Activated naive CD8-positive, alpha-beta T cell treated with anti-CD3 and anti-CD28 coated beads for 36 hours (primary cell): Measurements from ENCODE around the gene CASP9. TPM values are rescaled to one million over a fixed set of nuclear protein-coding genes. Genes with fewer than 3 reads are reported as not detected.

Source experiments
- DNase-seq: peaks from one replicate; pipeline ENCODE4 v3.0.0; 2021
- H3K27ac Mint-ChIP-seq: one replicate; pipeline ENCODE4 v1.8.0; 2022; ENCODE audit warnings: mild to moderate bottlenecking, moderate library complexity, mixed read lengths
- H3K27me3 Mint-ChIP-seq: one replicate; pipeline ENCODE4 v1.8.0; 2022; ENCODE audit warnings: mild to moderate bottlenecking, mixed read lengths
- H3K36me3 Mint-ChIP-seq: one replicate; pipeline ENCODE4 v1.8.0; 2021; ENCODE audit warnings: mild to moderate bottlenecking, mixed read lengths
- H3K4me1 Mint-ChIP-seq: one replicate; pipeline ENCODE4 v1.8.0; 2021; ENCODE audit warnings: mixed read lengths
- H3K4me3 Mint-ChIP-seq: one replicate; pipeline ENCODE4 v1.8.0; 2022; ENCODE audit warnings: mild to moderate bottlenecking, moderate library complexity, mixed read lengths
- H3K9me3 Mint-ChIP-seq: one replicate; pipeline ENCODE4 v1.8.0; 2022; ENCODE audit warnings: mixed read lengths
- total RNA-seq, 2 experiments: library from RNA; stranded (reverse); gene quantifications; one replicate each; pipeline ENCODE4 v1.2.3, GENCODE V29; 2021

The CASP9 gene
- total RNA-seq, 2 experiments from 2014 or later: 6.5 to 9.1 TPM

DNA sequence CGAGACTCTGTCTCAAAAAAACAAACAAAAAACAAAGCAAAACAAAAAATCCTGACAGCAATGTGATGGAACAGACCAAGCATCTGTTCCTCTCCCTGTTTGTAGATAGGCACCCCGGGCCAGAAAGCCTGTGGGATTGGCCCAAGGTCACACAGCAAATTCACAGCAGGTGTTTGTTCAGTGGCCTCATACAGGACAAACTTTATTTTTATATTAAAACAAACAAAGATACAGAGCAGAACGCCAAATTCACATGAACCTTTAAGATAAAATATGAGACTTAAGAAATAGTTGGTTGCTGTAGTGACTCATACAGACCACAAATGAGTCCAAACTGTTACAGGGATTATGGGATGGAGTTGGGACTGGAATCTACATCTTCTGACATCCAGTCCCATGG lies 69.8 kb downstream of the CASP9 start:
- H3K27ac Mint-ChIP-seq: no peak overlapping the region
- peaks cover 10% of the 10 kb centered on the region for H3K27me3 Mint-ChIP-seq
- H3K4me1 Mint-ChIP-seq: no peaks in the 10 kb centered on the region
- H3K4me3 Mint-ChIP-seq: no peak overlapping the region
- no peaks in the 10 kb centered on the region for H3K36me3 Mint-ChIP-seq
- no peak for DNase-seq
- H3K9me3 Mint-ChIP-seq: no peaks in the 10 kb centered on the region

DNA sequence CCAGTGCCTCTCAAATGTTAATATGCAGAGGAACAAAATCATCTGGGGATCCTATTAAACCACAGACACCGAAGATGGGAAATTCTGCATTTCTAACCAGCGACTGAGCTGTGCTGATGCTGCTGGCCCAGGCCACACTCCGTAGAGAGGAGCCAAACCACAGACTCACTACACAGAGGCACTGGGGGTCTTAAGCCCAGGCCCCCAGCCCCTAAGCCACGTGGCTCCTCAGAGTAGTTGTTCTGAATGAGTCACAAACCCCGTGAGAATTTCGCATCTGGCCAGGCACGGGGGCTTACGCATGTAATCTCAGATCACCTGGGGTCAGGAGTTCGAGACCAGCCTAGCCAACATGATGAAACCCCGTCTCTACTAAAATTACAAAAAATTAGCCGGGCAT lies 70.3 kb downstream of the CASP9 start:
- Mint-ChIP-seq H3K27ac (no peak overlapping the region), H3K27me3 (peaks cover 10% of the 10 kb centered on the region), H3K36me3 (no peaks in the 10 kb centered on the region), H3K4me3 (no peak overlapping the region), H3K9me3 (no peaks in the 10 kb centered on the region), H3K4me1 (no peaks in the 10 kb centered on the region)
- DNase-seq: no peak

DNA sequence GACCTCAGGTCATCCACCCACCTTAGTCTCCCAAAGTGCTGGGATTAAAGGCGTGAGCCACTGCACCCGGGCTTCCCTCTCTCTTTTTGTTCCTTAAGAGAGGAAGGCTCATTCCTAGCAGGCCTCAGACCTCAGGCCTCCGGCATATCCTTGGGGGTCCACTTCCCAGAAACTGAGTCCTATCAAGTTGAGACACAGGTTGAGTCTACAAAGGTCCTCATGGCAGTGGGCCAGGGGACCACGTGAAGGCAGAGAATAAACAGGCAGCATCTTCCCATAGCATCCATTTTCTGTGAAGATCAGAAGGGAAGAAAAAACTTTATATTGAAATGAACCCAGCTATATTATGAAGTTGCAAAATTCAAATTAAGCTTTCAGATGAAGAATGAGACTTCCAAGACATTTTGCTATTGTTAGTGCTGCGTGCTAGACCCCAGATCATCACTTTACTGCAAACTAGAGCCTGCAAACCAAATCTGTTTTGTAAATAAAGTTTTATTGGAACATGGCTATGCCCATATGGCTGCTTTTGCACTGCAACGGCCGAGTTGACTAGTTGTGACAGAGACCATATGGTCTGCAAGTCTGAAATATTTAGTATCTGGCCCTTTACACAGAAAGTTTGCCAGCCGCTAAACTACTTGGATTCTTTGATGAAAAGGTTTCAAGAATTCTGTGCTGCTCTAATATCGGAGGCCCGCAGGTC lies 71.0 kb downstream of the CASP9 start:
- Mint-ChIP-seq H3K4me1 (no peaks in the 10 kb centered on the region), H3K4me3 (no peak overlapping the region), H3K9me3 (no peaks in the 10 kb centered on the region), H3K27me3 (peaks cover 10% of the 10 kb centered on the region), H3K27ac (no peak overlapping the region), H3K36me3 (no peaks in the 10 kb centered on the region)
- DNase-seq: no peak

DNA sequence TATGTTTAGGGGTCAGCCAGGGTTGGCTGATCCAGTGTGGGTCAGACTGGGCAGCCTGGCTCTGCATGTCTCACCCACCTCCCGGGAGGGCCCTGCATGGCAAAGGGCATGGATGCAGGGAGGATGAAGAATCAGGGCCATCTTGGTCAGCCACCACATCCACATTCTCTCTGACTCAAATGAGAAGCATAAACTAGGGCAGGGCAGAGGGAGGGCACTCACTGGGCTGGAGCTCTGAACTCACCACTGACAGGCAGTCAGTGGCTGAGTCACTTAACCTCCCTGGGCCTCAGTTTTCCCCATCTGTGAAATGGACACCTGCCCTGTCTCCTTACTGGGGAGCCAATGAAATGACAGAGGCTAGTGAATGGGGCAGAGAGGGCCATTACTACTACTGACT lies 71.8 kb downstream of the CASP9 start:
- no peaks in the 10 kb centered on the region for H3K9me3 Mint-ChIP-seq
- DNase-seq: no peak
- H3K4me1 Mint-ChIP-seq: no peaks in the 10 kb centered on the region
- H3K27ac Mint-ChIP-seq: no peak overlapping the region
- H3K36me3 Mint-ChIP-seq: no peaks in the 10 kb centered on the region
- peaks cover 12% of the 10 kb centered on the region for H3K27me3 Mint-ChIP-seq
- no peak overlapping the region for H3K4me3 Mint-ChIP-seq

DNA sequence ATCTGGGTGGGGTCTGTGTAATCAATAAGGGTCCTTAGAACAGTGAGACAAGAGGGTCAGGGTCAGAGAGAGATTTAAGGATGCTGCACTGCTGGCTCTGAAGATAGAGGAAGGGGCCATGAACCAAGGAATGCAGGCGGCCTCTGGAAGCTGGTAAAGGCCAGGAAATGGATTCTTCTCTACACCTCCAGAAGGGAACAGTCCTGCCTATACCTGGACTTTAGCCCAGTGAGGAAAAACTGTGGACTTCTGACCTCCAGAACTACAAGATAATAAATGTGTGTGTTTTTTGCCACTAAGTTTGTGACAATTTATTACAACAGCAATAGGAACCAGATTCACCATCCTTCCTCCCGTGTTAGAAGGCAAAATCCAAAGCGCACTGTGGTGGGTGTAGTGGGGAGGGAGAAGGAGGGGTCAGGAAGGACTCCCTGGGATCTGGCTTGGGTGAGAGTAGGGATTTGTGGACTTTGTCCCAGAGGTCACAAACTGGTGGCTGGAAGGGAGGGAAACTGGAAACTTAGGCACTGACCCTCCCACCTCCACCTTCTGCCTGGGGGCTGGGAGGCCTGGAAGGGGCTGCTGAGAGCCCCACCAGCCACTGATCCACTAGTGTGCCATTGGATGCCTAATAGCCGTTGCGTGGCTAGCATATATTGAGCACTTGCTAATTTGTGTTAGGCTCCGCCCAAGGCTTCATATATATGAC lies 72.8 kb downstream of the CASP9 start:
- no peak overlapping the region for H3K27ac Mint-ChIP-seq
- H3K27me3 Mint-ChIP-seq: peaks cover 7% of the 10 kb centered on the region
- DNase-seq: no peak
- no peaks in the 10 kb centered on the region for H3K36me3 Mint-ChIP-seq
- no peak overlapping the region for H3K4me3 Mint-ChIP-seq
- no peaks in the 10 kb centered on the region for H3K9me3 Mint-ChIP-seq
- H3K4me1 Mint-ChIP-seq: no peaks in the 10 kb centered on the region

DNA sequence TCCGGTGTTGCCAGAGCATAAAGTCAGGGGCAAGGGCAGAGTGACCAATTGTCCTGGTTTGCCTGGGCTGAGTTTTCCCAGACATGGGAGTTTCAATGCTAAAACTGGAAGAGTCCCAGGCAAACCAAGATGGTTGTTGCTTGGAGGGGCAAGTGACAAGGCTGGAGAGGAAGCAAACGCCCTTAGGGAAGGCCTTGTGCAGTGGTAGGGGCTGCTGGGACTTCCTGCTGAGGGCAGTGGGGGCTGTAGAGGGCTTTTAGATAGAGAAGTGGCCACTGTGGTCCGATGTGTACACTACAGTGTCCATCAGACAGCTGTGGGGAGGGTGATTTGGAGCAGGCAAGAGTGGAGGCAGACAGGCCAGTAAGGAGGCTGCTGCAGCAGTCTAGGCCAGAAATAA lies 74.4 kb downstream of the CASP9 start:
- no peak for DNase-seq
- Mint-ChIP-seq H3K4me1 (no peaks in the 10 kb centered on the region), H3K4me3 (no peak overlapping the region), H3K9me3 (no peaks in the 10 kb centered on the region), H3K36me3 (no peaks in the 10 kb centered on the region), H3K27ac (no peak overlapping the region), H3K27me3 (peaks cover 11% of the 10 kb centered on the region)

DNA sequence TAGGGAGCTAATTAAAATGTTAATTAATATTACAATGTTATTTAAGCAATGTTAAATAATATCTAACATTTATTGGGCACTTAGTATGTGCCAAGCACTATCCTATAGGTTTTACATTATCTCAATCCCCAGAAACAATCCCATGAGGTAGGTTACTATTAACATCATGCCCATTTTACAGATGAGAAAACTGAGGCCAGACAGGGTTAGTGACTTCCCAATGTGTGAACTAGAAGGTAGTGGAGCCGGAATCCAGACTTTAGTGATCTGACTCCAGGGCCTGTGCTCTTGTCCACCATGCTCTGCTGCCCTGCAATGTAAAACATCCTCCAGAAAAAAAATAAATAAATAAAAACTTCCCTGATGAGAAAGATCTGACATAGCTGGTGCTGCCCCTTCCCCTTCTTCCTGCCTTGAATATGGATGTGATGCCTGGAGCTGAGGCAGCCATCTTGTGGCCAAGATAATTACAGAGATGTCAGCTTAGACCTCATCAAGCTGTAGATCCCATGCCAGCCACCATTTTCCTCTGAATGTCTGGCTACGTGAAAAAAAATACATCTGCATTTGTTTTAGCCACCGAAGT lies 75.0 kb downstream of the CASP9 start:
- Mint-ChIP-seq H3K36me3 (no peaks in the 10 kb centered on the region), H3K27ac (no peak overlapping the region), H3K4me3 (no peak overlapping the region), H3K4me1 (no peaks in the 10 kb centered on the region), H3K9me3 (no peaks in the 10 kb centered on the region), H3K27me3 (peaks cover 11% of the 10 kb centered on the region)
- no peak for DNase-seq

DNA sequence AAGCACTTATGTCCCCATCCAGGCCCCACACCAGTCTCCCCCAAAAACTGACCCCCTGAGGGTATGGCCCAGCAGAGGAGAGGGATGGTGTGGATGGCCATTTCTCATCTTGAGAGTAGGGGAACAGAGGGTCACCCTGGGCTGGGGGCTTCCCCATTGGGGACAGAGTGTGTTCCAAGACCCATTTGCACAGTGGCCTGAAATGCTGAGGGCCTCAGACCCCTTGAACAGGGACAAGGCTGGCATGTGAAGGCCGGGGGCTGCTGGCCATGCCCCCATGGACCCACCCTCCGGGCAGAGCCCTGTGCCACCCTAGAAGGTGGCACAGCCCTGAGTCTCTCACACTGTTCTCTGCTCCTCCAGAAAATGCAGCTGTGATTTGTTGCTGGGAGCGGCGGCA lies 77.8 kb downstream of the CASP9 start:
- no peak overlapping the region for H3K27ac Mint-ChIP-seq
- H3K27me3 Mint-ChIP-seq: peaks cover 11% of the 10 kb centered on the region
- H3K4me3 Mint-ChIP-seq: no peak overlapping the region
- no peak for DNase-seq
- H3K4me1 Mint-ChIP-seq: no peaks in the 10 kb centered on the region
- H3K9me3 Mint-ChIP-seq: no peaks in the 10 kb centered on the region
- H3K36me3 Mint-ChIP-seq: no peaks in the 10 kb centered on the region

DNA sequence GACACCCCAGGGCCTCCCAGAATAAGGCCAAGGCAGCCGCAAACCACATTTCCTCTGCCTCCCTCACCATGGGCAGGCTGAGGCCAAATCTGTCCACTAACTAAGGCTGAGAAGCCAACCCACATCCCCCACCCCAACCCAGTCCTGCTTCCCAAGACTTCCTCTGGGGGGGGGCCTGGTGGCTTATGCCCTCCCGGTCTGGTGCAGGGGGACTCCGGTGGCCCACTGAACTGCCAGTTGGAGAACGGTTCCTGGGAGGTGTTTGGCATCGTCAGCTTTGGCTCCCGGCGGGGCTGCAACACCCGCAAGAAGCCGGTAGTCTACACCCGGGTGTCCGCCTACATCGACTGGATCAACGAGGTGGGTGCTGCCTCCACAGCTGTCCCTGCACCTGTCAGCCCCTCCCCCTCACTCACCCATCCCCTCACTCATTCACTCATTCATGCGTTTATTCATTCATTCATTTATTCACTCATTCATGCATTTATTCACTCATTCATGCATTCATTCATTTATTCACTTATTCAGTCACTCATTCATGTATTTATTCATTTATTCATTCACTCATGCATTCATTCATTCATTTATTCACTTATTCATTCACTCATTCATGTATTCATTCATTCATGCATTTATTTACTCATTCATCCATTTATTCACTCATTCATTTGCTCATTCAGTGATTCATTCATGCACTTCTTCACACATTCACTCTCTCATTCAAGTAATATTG lies 78.5 kb downstream of the CASP9 start:
- peaks cover 11% of the 10 kb centered on the region for H3K27me3 Mint-ChIP-seq
- H3K4me3 Mint-ChIP-seq: no peak overlapping the region
- no peak for DNase-seq
- no peaks in the 10 kb centered on the region for H3K36me3 Mint-ChIP-seq
- no peak overlapping the region for H3K27ac Mint-ChIP-seq
- H3K9me3 Mint-ChIP-seq: no peaks in the 10 kb centered on the region
- H3K4me1 Mint-ChIP-seq: no peaks in the 10 kb centered on the region

DNA sequence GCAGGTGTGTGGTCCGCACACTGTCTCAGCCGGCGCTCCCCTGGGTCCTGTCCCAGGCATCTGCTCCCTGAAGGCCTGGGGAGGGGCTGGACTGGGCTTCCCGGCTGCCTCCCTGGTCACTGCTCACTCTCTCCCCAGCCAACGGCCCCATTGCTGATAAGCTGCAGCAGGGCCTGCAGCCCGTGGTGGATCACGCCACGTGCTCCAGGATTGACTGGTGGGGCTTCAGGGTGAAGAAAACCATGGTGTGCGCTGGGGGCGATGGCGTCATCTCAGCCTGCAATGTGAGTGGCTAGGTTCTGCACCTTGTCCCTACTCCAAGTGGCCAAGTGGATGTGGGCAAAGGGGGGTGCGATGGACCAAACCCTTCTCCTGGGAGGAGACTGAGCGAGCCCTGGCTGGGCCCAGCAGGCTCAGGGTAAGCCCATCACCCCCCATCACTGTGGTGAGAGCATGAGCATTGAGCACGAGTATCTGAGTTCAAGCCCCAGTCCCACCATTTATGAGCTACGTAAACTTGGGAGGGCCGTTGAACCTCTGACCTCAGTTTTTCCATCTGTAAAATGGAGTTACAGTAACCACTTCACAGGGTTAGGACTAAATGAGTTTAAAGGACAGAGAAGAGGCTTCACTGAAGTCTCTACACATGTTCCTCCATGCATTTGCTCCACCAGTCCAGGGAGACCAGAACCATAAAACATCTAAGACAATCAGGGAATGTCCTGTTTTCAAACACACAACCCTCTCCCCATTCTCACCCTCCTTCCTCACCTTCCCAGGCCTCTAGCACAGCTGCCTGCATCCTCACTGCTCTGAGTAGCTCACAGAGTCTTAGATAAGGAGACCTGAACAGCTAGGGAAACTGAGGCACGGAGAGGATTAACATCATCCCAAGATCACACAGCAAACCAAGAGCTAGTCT lies 79.3 kb downstream of the CASP9 start:
- Mint-ChIP-seq H3K4me3 (no peak overlapping the region), H3K4me1 (no peaks in the 10 kb centered on the region), H3K9me3 (no peaks in the 10 kb centered on the region), H3K27me3 (peaks cover 10% of the 10 kb centered on the region), H3K27ac (no peak overlapping the region), H3K36me3 (no peaks in the 10 kb centered on the region)
- no peak for DNase-seq

DNA sequence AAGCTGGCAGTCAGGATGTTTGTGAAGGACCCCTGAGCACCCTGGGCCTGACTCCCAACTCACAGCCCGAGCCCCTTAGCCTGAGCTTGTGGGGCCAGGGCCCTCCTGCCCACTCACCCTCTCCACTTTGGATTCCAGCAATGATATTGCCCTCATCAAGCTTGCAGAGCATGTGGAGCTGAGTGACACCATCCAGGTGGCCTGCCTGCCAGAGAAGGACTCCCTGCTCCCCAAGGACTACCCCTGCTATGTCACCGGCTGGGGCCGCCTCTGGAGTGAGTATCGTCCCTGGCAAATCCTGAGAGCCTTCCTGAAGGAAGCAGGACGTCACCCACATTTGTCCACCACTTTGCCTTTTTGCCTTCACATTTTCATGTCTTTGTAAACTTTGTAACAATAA lies 80.7 kb downstream of the CASP9 start:
- Mint-ChIP-seq H3K4me3 (no peak overlapping the region), H3K9me3 (no peaks in the 10 kb centered on the region), H3K27ac (no peak overlapping the region), H3K36me3 (no peaks in the 10 kb centered on the region), H3K4me1 (no peaks in the 10 kb centered on the region), H3K27me3 (peaks cover 7% of the 10 kb centered on the region)
- DNase-seq: no peak

DNA sequence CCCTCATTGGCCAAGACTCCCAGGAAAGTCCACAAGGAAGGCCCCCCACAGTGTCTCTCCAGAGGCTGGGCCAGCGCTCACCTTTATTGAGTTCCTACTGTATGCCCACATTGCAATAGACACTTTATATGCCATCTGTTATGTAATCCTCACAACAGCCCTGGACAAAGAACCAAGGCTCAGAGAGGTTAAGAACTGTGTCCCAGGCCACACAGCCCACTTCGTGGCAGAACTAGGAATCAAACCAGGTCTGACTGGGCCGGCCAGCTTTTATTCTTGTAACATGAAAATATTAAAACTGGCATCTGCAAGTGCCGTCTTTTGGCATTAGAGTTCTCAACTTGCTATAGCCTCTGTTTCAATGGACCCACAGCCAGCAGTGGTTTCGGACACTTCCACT lies 81.3 kb downstream of the CASP9 start:
- H3K36me3 Mint-ChIP-seq: no peaks in the 10 kb centered on the region
- no peaks in the 10 kb centered on the region for H3K9me3 Mint-ChIP-seq
- H3K4me1 Mint-ChIP-seq: no peaks in the 10 kb centered on the region
- no peak overlapping the region for H3K4me3 Mint-ChIP-seq
- no peak overlapping the region for H3K27ac Mint-ChIP-seq
- DNase-seq: no peak
- H3K27me3 Mint-ChIP-seq: peaks cover 7% of the 10 kb centered on the region

DNA sequence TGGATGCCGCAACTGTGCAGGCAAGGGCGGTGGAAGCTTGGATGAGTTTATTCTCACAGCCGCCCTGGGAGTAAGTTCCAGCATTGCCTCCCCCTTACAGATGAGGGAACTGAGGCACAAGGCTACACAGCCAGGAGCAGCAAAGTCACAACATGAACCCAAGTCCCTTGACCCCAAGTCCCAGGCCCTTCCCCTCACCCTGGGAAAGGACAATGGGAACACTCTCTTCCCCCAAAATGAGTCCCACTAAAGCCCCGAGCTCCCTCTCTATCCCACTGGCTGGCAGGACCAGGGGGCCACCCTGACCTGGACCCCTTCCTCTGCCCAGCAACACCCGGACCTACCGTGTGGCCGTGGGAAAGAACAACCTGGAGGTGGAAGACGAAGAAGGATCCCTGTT lies 81.9 kb downstream of the CASP9 start:
- Mint-ChIP-seq H3K27ac (no peak overlapping the region), H3K4me3 (no peak overlapping the region), H3K9me3 (no peaks in the 10 kb centered on the region), H3K4me1 (no peaks in the 10 kb centered on the region), H3K36me3 (no peaks in the 10 kb centered on the region), H3K27me3 (peaks cover 4% of the 10 kb centered on the region)
- DNase-seq: no peak
